Upper lobe of right lung (tissue), 1 donor: ENCODE data around the gene CDADC1. TPM values are rescaled to one million over a fixed set of nuclear protein-coding genes. Genes with fewer than 3 reads are reported as not detected.

Experiments
- ATAC-seq: fragments of 200-7000 bp; cut with Tn5 transposase; one replicate; pipeline ENCODE4 v1.9.1; 2020; ENCODE audit warnings: mild to moderate bottlenecking, moderate library complexity
- DNase-seq: peaks from one replicate; pipeline ENCODE4 v3.0.0-alpha.2; 2020
- H3K27ac ChIP-seq: fragments of 200-600 bp; one replicate; pipeline ENCODE4 v1.8.0; 2022
- H3K27me3 ChIP-seq: fragments of 200-600 bp; one replicate; pipeline ENCODE4 v1.8.0; 2022; ENCODE audit warnings: mild to moderate bottlenecking
- H3K36me3 ChIP-seq: fragments of 200-600 bp; one replicate; pipeline ENCODE4 v1.8.0; 2022
- H3K4me1 ChIP-seq: fragments of 200-600 bp; one replicate; pipeline ENCODE4 v1.8.0; 2022
- H3K4me3 ChIP-seq: fragments of 200-600 bp; one replicate; pipeline ENCODE4 v1.8.0; 2022; ENCODE audit warnings: mild to moderate bottlenecking
- H3K9me3 ChIP-seq: fragments of 200-600 bp; one replicate; pipeline ENCODE4 v1.8.0; 2022
- CTCF ChIP-seq: fragments of 200-600 bp; IDR thresholded peaks from one replicate; pipeline ENCODE4 v1.8.0; 2022; ENCODE audit warnings: antibody characterized with exemption
- intact Hi-C: fragments of 100-400 bp; cut with DNase I; formaldehyde crosslinking; loops from one replicate; pipeline ENCODE4 v1.11.0; 2022
- total RNA-seq: library from RNA; stranded (reverse); fragmentation: NEBNext Ultra II Directional; extraction: Animal tissue kit (Norgen Biotek cat#: 25700); gene quantifications from one replicate; pipeline ENCODE4 v1.2.1, GENCODE V29; 2021
- donor health status: DM: no; HTN: yes; CAD: no; lungs with severe emphysema.

Gene CDADC1
- total RNA-seq, 1 donor from 2014 or later = 13.8 TPM

- no peak for DNase-seq
- intact Hi-C loops = loop anchor here (10.0 kb wide), 2 partner anchors 143 to 303 kb away; partner anchors contain the start of genes CAB39L and SETDB2
- Histone ChIP-seq H3K4me1 (peaks cover 22% of the 10 kb centered on the region), H3K9me3 (no peaks in the 10 kb centered on the region), H3K36me3 (no peaks in the 10 kb centered on the region), H3K4me3 (no peak overlapping the region), H3K27ac (no peak overlapping the region), H3K27me3 (no peaks in the 10 kb centered on the region)
- no peak for ATAC-seq
- TF ChIP-seq CTCF = no peak
Observed at GRCh38 chr13:49302222-49302621, 54.5 kb downstream of the CDADC1 start.

GRCh38 chr13:49302817-49303216 lies 55.1 kb downstream of the CDADC1 start:
- Histone ChIP-seq H3K36me3 (no peaks in the 10 kb centered on the region), H3K27me3 (no peaks in the 10 kb centered on the region), H3K9me3 (no peaks in the 10 kb centered on the region), H3K4me3 (no peak overlapping the region), H3K27ac (no peak overlapping the region), H3K4me1 (peaks cover 28% of the 10 kb centered on the region)
- no peak for TF ChIP-seq CTCF
- no peak for ATAC-seq
- DNase-seq = no peak
- intact Hi-C loops = loop anchor here (10.0 kb wide), 2 partner anchors 142 to 302 kb away; partner anchors contain the start of genes CAB39L and SETDB2

- intact Hi-C loops = loop anchor here (10.0 kb wide), 2 partner anchors 141 to 301 kb away; partner anchors contain the start of genes CAB39L and SETDB2
- ATAC-seq = peak; percentile 2
- H3K9me3 ChIP-seq = no peaks in the 10 kb centered on the region
- no peak for TF ChIP-seq CTCF
- H3K4me3 ChIP-seq = no peak overlapping the region
- H3K4me1 ChIP-seq = peaks cover 34% of the 10 kb centered on the region
- H3K36me3 ChIP-seq = no peaks in the 10 kb centered on the region
- DNase-seq = no peak
- H3K27me3 ChIP-seq = no peaks in the 10 kb centered on the region
- H3K27ac ChIP-seq = peak overlapping the region; percentile 11
Observed at GRCh38 chr13:49303533-49304252, 56.0 kb downstream of the CDADC1 start.

GRCh38 chr13:49304356-49304755 lies 56.6 kb downstream of the CDADC1 start:
- Histone ChIP-seq H3K4me3 (no peak overlapping the region), H3K9me3 (no peaks in the 10 kb centered on the region), H3K36me3 (no peaks in the 10 kb centered on the region), H3K4me1 (peaks cover 41% of the 10 kb centered on the region), H3K27ac (peak overlapping the region; percentile 11), H3K27me3 (no peaks in the 10 kb centered on the region)
- ATAC-seq (no peak), DNase-seq (no peak)
- intact Hi-C loops = loop anchor here (10.0 kb wide), 2 partner anchors 140 to 300 kb away; partner anchors contain the start of genes CAB39L and SETDB2
- no peak for TF ChIP-seq CTCF

GRCh38 chr13:49304763-49305700 lies 57.3 kb downstream of the CDADC1 start:
- DNase-seq (no peak), ATAC-seq (no peak)
- no peaks in the 10 kb centered on the region for H3K9me3 ChIP-seq
- no peaks in the 10 kb centered on the region for H3K36me3 ChIP-seq
- H3K27ac ChIP-seq = peak overlapping the region; percentile 17
- peaks cover 42% of the 10 kb centered on the region for H3K4me1 ChIP-seq
- intact Hi-C loops = loop anchor here (10.0 kb wide), 2 partner anchors 140 to 300 kb away; partner anchors contain the start of genes CAB39L and SETDB2
- H3K4me3 ChIP-seq = no peak overlapping the region
- TF ChIP-seq CTCF = no peak
- no peaks in the 10 kb centered on the region for H3K27me3 ChIP-seq
